8988T (cell line): ENCODE data around the gene MADCAM1.

Source experiments
- DNase-seq: peaks from one replicate; pipeline ENCODE4 v3.0.0; 2011

MADCAM1 gene

DNA sequence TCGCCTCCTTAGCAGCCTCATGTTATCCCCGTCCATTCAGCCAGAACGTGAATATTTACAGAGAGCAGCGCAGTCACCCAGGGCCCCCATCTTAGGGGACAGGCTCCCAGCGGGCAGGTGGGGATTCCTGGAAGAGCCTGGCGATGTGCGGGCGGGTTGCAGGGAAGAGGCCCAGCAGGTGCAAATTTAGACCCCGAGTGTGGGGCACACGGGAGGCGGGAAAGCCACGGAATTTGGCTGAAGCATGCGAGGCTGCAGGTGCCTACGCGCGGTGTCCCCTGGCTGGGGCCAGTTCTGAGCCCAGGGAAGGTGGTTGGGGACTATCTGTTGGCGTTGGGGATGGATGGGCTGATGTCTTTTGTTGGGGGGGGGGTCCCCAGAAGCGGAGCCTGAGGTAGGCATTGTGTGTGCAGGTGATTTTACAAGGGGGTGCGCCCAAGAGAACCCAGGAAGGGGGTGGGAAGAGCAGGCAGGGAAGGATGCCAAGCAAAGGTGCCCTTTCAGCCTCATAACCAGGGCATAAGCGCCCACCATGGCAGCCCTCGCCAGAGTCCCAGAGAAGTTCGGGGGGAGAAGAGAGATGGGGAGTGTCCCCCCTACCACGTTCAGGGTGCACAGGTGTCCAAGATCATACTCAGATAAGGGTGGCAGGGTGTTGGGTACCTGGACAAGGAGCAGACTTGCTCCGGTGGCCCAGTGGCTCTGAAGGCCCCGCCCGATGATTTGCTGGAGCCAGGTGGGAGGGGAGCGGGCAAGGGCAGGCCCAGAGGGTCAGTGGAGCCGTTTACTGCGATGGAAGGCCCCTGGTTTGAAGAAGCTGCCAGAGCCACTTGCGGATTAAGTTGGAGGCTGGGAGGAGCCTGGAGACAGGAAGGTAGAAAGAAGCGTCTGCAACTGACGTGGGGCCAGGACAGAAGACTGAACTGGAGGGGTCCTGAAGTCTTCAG lies 12.2 kb downstream of the MADCAM1 start:
- DNase-seq, result no peak

DNA sequence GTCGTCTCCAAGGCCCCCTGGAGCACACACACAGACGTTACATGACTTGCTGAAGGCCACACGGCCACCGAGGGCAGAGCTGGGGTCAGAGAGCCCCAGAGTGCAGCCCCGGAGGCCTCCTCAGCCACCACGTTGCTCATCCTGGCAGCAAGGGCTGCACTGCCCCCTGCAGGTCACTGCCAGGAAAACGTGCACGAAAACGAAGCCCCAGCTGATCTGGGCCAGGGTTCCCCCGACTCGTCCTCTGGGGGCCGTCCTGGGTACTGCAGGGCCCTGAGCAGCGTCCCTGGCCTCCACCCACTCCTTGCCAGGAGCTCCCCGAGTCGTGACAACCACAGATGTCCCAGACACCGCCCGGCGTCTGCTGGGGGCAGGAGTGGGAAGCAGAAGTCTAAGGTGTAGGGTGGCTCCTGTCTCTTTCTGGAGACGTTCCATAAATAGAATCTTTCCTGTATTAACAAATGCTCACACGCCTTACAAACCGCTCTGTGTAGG lies 14.4 kb downstream of the MADCAM1 start:
- peak; percentile 98 for DNase-seq

DNA sequence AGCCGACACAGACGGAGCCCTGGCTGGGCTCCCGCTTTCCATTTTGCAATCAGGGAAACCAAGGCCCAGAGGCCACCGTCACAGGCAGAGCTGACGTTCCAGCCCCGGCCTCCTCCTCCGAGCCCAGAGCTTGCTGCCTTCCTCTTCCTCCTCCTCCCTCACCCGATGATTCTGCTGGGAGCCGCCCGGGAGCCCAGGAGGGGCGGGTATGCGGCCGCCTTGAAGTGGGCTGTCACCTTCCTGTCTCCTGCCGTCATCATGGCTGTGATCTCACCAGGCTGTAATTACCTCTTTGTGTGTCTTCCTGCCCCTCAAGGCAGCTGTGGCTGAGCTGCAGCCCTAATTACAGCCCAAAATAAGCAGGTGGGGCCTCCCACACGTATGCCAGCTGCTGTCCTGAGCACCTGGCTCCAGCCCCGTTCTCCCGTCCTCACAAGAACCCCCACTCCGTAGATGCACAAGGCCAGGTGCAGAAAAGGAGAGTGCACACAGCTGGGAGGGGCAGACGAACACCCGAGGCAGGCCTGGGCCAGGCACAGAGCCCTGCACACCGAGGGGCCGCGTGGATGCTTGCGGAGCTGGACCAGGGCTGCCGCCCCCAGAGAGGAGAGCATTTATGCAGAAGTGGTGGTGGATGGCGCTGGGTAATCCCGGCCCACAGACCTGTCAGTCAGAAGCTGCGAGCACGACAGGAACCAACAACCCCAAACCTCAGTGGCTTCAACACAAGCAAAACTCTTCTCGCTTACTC lies 15.0 kb downstream of the MADCAM1 start:
- peak; percentile 55 for DNase-seq

DNA sequence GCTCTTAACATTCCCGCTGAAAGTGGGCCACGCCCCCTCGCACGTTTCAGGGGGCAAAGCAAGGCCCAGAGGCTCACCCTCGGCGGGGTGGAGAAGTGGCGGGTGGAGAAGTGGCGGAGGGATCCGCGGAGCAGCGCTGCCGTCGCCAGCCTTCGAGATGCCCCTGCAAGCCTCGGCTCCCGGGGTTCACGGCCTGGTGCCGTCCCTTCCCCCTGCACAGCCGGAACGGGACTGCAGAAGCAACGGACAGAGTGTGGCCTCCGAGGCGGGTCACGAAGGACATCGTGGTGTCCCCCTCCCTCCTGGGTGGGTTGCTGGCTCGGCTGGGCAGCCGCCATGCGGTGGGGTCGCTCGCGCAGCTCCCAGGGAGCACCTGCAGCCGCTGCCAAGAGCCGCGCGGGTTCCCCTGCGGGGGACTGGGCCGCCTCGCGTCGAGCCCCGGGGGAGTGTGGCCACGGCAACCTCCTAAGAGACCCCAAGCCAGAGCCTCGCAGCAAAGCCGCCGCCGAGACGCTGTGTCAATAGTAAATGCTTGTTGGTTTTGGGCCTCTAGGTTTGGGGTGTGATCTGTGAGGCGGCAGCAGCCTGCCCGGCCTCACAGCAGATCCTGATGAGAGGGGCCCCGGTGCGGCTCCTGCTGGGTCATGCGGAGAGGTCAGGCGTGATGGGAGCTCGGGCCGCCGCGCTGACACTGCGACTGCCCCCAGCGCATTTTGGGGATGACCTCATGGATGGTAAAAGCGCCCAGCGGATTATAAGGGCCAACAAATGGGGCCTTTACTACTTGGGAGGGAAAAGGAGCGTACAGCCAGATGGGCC lies 16.5 kb downstream of the MADCAM1 start:
- DNase-seq, result no peak

DNA sequence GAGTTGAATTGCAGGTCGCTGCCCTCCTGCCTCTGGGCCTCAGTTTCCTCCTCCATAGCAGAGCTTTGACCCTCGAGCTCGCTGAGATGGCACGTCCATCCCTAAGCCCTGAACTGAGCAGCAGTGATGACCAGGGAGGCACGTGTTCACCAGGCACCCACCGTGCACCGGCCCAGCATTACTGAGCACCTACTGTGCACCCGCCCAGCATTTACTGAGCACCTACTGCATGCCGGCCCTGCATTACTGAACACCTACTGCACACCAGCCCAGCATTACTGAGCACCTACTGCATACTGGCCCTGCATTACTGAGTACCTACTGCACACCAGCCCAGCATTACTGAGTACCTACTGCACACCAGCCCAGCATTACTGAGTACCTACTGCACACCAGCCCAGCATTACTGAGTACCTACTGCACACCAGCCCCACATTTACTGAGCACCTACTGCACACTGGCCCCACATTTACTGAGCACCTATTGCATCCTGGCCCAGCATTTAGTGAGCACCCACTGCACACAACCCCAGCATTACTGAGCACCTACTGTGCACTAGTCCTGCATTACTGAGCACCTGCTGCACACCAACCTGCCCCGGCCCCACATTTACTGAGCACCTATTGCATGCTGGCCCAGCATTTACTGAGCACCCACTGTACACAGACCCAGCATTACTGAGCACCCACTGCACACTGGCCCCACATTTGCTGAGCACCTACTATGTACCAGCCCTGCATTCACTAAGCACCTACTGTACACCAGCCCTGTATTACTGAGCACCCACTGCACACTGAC lies 17.3 kb downstream of the MADCAM1 start:
- no peak for DNase-seq

DNA sequence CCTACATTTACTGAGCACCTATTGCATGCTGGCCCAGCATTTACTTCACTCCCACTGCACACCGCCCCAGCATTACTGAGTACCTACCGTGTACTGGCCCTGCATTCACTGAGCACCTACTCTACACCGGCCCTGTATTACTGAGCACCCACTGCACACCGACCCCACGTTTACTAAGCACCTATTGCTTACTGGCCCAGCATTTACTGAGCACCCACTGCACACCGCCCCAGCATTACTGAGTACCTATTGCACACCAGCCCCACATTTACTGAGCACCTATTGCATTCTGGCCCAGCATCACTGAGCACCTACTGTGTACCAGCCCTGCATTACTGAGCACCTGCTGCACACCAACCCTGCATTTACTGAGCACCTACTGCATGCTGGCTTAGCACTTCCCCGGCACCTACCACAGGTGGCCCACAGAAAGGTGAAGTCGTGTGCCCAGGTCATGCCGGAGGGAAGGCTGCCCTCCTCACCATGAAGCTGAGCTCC lies 17.9 kb downstream of the MADCAM1 start:
- DNase-seq, result no peak

DNA sequence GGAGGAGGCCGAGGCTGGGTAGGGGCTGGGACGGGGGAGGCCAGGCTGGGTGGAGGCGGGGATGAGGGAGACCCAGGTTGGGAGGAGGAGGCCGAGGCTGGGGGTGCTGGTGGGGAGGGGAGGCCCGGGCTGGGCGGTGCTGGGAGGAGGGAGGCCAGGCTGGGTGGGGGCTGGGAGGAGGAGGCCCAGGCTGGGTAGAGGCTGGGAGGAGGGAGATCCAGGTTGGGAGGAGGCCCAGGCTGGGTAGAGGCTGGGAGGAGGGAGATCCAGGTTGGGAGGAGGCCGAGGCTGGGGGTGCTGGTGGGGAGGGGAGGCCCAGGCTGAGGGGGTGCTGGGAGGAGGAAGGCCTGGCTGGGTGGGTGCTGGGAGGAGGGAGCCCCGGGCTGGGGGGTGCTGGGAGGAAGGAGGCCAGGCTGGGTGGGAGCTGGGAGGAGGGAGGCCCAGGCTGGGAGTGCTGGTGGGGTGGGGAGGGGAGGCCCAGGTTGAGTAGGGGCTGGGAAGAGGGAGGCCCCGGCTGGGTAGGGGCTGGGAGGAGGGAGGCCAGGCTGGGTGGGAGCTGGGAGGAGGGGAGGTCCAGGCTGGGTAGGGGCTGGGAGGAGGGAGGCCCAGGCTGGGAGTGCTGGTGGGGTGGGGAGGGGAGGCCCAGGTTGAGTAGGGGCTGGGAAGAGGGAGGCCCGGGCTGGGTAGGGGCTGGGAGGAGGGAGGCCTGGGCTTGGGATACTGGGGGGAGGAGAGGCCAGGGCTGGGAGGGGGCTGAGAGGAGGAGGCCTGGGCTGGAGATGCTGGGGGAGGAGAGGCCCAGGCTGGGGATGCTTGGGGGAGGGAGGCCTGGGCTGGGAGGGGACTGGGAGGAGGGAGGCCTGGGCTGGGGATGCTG lies 21.7 kb downstream of the MADCAM1 start:
- no peak for DNase-seq

DNA sequence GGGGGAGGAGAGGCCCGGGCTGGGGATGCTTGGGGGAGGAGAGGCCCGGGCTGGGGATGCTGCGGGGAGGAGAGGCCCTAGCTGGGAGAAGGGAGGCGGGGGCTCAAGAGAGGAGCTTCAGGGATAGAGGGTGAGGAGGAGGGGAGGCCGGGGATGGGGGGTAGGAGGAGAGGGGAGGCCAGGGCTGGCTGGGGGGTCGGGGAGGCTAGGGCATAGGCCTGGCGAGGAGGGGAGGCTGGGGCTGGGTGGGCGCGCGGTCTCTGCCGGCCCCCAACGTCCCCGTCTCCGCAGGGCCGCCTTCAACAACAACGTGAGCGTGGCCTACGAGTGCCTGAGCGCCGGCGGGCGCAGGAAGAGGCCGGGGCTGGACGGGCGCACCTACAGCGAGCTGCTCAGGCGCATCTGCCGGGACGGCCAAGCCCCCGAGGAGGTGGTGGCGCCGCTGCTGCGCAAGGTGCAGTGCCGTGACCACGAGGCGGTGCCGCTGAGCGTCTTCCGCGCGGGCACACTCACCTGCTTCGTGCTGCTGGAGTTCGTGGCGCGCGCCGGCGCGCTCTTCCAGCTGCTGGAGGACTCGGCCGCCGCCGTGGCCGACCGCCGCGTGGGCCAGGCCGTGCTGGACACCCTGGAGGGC lies 22.4 kb downstream of the MADCAM1 start:
- no peak for DNase-seq

DNA sequence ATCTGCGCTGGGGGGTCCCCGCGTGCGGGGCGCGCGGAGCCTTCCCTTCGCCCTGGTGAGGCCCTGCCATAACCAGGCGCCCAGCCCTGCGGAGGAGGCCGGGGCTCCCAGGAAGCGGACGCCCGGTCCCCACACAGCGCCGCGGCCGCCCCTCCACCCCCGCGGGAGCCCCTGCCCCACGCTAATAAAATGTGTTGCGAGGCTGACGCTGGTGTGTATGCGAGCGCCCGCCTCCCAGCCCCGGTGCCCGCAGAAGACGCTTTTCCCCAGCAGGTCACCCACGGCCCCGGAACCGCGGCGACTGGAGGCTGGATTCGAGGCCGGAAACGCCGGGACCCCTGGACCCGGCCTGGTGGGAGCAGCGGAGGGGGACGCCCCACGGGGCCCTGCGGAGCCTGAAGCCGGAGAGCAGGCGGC lies 23.2 kb downstream of the MADCAM1 start:
- DNase-seq, result no peak

DNA sequence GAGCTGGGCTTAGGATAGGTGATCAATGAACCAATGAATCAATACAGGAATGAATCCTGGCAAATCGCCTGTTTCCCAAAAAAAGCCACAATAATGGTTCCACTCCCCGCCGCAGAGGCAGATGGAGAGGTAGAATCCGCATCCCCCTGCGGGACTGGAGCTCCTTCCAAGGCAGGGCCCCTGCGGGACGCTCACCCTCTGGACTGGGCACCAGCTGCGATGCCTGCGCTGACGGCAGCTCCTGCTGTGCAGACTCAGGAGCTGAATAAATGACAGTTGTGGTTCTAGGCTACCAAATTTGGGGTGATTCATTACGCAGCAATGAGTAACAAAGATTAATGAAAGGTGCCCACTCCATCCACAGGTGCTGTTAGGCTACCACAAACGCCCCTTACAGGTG lies 26.4 kb downstream of the MADCAM1 start:
- DNase-seq, result no peak

DNA sequence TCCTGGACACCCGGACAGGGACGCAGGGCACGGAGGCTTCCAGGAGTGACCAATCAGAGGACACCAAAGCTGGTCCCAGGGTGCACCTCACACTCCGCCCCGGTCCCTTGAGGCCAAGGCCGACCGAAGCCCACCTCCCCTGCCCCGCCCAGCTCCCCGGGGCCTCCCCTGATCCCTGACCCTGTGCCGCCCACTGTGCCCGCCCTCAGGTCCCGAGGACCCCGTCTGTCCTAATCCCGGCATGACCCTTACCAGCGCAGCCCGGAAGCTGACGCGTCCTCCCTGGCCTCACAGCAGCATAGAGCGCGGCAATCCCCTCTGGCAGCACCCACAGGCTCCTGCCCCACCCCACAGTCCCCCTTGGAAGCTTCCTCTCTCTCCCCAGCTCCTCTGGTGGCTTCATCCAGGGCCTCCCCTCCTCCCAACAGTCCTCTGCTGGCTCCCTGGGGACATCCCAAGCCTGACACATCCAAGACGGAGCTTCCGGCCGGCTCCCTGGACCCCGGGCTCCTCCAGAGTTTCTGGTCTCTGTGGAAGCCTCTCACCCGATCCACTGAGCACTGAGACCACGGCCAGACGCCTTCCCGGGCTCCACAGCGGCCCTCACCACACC lies 27.9 kb downstream of the MADCAM1 start:
- DNase-seq, result no peak

DNA sequence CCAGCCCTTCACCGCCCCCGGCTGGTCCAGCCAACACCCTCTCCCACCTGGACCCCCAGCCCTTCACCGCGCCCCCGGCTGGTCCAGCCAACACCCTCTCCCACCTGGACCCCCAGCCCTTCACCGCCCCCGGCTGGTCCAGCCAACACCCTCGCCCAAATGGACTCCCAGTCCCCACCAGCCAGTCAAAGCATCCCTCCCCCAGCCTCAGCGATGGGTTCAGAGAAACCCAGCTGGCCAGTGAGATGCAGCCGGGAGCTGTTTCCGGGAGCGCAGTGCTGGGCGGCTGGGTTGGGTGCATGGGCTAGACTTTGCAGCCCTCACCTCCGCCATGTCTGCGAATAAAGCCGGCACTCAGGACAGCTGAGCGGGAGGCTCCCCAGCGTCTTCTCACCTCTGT lies 28.7 kb downstream of the MADCAM1 start:
- DNase-seq, result no peak

DNA sequence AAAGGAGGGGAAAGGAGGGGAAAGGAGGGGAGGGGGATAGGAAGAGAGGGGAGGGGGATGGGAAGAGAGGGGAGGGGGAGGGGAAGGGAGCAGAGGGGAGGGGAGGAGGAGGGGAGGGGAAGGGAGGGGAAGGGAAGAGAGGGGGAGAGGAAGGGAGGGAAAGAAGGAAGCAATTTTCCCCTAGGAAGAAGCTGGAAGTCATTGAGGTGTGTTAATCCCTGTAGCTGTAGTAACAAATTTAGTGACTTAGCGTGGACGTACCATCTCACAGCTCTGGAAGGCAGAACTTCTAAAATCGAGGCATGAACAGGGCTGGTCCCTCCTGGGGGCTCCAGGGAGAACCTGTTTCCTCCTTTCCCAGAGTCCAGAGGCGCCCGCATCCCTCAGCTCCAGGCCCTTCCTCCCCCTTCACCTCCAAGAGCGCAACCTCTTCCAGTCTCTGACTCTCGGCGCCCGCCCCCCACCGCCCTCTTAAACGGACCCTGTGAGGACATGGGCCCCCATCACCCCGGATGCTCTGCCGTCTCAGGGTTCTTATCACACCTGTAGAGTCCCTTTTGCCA lies 29.7 kb downstream of the MADCAM1 start:
- no peak for DNase-seq

DNA sequence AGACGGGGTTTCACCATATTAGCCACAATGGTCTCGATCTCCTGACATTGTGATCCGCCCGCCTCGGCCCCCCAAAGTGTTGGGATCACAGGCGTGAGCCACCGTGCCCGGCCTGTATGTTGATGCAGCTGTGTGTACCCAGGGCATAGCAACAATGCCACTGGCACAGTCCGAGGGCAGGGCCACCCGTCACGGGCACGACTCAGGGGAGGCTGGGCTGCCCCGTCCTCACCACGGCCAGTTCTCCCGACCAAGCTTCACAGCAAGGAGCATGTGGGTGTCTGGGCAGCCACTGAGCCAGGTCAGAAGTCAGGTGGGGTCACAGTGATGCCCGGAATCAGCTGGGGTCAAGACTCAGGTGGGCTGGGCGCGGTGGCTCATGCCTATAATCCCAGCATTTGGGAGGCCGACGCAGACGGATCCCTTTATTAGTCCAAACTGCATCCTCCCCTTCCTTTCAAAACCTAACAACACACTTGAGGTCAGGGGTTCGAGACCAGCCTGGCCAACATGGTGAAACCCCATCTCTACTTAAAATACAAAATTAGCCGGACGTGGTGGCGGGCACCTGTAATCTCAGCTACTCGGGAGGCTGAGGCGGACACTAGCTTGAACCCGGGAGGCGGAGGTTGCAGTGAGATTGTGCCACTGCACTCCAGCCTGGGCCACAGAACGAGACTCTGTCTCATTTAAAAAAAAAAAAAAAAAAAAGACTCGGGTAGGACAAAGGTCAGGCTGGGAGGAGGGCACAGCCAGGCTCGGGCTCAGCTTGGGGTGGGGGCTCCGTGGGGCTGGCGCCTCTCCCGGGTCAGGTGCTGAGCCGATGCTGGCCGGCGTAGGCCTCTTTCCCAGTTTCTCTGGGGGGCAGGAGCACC lies 34.1 kb downstream of the MADCAM1 start:
- no peak for DNase-seq

DNA sequence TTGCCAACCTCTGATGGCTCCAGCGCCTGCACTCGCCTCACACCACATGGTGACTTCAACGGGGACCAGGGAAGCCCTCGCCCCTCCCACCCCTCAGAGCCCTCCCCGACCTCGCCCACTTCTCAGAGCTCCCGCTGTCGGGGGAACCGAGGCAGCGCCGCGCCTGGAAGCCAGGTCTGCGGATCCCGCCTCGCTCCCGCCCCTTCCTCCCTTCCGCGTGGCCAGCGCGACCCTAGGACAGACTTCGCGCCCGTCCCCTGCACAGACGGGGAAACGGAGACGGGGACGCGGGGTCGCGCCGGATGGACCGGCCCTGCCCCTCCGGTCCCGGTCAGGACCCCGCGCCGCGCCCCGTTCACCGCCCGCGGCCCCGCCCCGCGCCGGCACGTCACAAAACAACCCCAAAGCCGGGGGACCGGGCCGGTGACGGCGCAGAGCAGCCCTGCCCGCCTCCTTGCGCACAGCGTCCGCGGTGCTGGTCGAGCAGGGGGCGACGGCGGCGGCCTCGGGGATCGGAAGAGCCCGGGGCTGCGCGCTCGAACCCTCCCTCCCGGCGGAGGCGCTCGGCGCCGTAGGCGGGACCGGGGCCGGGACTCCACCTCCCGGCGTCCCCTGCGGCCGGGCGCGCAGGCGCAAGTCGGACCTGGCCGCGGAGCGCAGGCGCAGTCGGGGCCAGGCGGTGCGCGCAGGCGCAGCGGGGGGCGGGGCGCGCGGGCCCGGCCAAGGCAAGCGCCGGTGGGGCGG lies 34.9 kb downstream of the MADCAM1 start:
- DNase-seq, result peak; percentile 99

DNA sequence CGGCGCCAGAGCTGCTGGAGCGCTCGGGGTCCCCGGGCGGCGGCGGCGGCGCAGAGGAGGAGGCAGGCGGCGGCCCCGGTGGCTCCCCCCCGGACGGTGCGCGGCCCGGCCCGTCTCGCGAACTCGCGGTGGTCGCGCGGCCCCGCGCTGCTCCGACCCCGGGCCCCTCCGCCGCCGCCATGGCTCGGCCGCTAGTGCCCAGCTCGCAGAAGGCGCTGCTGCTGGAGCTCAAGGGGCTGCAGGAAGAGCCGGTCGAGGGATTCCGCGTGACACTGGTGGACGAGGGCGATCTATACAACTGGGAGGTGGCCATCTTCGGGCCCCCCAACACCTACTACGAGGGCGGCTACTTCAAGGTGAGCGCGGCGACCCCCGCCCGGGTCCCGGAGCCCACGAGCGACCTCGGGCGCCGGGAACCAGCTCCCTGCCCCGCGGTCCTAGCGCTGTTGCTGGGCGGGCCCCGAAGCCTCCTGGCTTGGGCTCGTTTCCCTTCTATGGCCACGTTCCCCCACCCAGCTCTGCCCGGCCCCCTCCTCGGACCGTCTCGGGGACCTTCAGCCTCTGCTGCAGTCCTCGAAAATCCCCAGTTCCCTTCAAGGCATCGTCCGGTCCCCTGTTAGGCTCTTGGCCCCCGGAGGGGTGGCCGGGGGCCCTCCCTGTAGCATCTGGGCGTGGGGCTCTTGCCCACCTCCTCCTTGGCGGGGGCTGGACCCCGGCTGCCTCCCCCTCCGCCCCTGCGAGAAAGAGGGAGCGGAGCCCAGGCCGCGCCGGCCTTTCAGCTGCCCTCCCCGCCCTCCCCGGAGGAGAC lies 35.7 kb downstream of the MADCAM1 start, which contains the start of gene CDC34:
CDC34 (plus strand) TSS at position 8 of the 808 bp plus-strand sequence; CDS start at position 180, 172 bp downstream.
- DNase-seq, result no peak
